ENCODE measurements around the gene FDXACB1.

DNA sequence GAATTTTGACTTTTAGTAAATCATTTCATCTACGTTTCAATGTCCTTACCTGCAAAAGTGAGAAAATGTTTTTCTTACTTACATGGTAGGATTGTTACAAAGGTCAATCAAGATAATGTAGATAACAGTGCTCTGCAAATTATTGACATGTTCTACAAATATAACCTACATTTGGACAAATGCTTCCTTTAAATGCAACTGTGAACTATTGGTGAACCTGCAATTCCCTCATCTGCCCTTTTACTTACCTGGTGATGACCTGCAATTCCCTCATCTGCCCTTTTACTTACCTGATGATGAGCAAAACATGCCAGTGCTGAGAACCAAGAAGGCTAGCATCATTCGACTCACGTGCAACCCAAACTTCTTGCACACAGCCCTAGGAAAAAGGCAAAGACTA lies 18.7 kb downstream of the FDXACB1 start:
- TF ChIP-seq, protein P1, sequence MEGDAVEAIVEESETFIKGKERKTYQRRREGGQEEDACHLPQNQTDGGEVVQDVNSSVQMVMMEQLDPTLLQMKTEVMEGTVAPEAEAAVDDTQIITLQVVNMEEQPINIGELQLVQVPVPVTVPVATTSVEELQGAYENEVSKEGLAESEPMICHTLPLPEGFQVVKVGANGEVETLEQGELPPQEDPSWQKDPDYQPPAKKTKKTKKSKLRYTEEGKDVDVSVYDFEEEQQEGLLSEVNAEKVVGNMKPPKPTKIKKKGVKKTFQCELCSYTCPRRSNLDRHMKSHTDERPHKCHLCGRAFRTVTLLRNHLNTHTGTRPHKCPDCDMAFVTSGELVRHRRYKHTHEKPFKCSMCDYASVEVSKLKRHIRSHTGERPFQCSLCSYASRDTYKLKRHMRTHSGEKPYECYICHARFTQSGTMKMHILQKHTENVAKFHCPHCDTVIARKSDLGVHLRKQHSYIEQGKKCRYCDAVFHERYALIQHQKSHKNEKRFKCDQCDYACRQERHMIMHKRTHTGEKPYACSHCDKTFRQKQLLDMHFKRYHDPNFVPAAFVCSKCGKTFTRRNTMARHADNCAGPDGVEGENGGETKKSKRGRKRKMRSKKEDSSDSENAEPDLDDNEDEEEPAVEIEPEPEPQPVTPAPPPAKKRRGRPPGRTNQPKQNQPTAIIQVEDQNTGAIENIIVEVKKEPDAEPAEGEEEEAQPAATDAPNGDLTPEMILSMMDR (IDR thresholded peaks at IDR 0.05; ENCODE audit: low read depth, low read length) = no peak
- TF ChIP-seq POLR2A (IDR thresholded peaks at IDR 0.05; ENCODE audit: extremely low read depth, insufficient read length) (no peak), MAX (IDR thresholded peaks at IDR 0.05; ENCODE audit: low read depth, low read length) (no peak), MYC (IDR thresholded peaks at IDR 0.05; ENCODE audit: low read depth, low read length) (no peak)

All from NB4 (cell line).